Kidney (tissue), 14 donors: ENCODE data around the gene HTATIP2. TPM values are rescaled to one million over a fixed set of nuclear protein-coding genes. Genes with fewer than 3 reads are reported as not detected.

Source experiments
- DNase-seq, 5 donors: peaks; one replicate each; pipeline ENCODE4 v3.0.0-alpha.2; 2013 to 2020
- FAIRE-seq: peaks from 2 replicates; lab custom pipeline; 2012; peaks lifted over from hg19 to GRCh38; lab: Jason Lieb, UNC
- H3K27ac ChIP-seq, 2 donors: one replicate each; pipeline ENCODE4 v1.7.0; 2013; ENCODE audit warnings: low read depth in 2 of 2, low read length in 2 of 2, inconsistent platforms in 1 of 2
- H3K27me3 ChIP-seq: one replicate; pipeline ENCODE4 v1.7.1; 2013; ENCODE audit warnings: low read length, inconsistent platforms; ENCODE audit not compliant: control insufficient read depth, insufficient read depth
- H3K36me3 ChIP-seq, 3 donors: one replicate each; pipeline versions ENCODE4 v1.7.0 to v1.7.1; 2013; ENCODE audit warnings: low read length in 3 of 3, control low read depth in 1 of 3, inconsistent platforms in 1 of 3; ENCODE audit not compliant: insufficient read depth in 3 of 3, control insufficient read depth in 2 of 3
- H3K4me1 ChIP-seq, 3 donors: one replicate each; pipeline versions ENCODE4 v1.7.0 to v1.7.1; 2013; ENCODE audit warnings: low read length in 3 of 3, inconsistent platforms in 1 of 3, low read depth in 1 of 3; ENCODE audit not compliant: control insufficient read depth in 2 of 3, insufficient read depth in 2 of 3
- H3K4me3 ChIP-seq, 3 donors: one replicate each; pipeline versions ENCODE4 v1.7.0 to v1.8.1; 2013; ENCODE audit warnings: low read length in 3 of 3, control low read depth in 1 of 3, inconsistent platforms in 1 of 3
- H3K9ac ChIP-seq, 3 donors: one replicate each; pipeline versions ENCODE4 v1.7.0 to v1.7.1; 2013; ENCODE audit warnings: low read length in 3 of 3, control low read depth in 1 of 3, inconsistent platforms in 1 of 3
- H3K9me3 ChIP-seq, 3 donors: one replicate each; pipeline versions ENCODE4 v1.7.0 to v1.7.1; 2013; ENCODE audit warnings: low read length in 3 of 3, control low read depth in 1 of 3, inconsistent platforms in 1 of 3; ENCODE audit not compliant: control insufficient read depth in 2 of 3, insufficient read depth in 1 of 3
- intact Hi-C: fragments of 100-400 bp; cut with DNase I; formaldehyde crosslinking; loops from one replicate; pipeline ENCODE4 v1.11.1; 2022
- polyA plus RNA-seq: library from polyadenylated mRNA; stranded (reverse); fragments of 350-450 nt; fragmentation: Illumina TruSeq; extraction: RNeasy Lipid Tissue Mini Kit (QIAGEN cat#74804); gene quantifications from one replicate; pipeline ENCODE4 v1.2.3, GENCODE V29; 2014; ENCODE audit warnings: low read depth, low replicate concordance; ENCODE audit not compliant: insufficient read depth
- total RNA-seq: library from RNA; stranded (reverse); fragmentation: NEBNext Ultra II Directional; extraction: Animal tissue kit (Norgen Biotek cat#: 25700); gene quantifications from one replicate; pipeline ENCODE4 v1.2.1, GENCODE V29; 2021
- TF ChIP-seq, protein P1 (sequence below): IDR thresholded peaks from 3 replicates; pipeline ENCODE4 v1.5.1; 2012; ENCODE audit warnings: mild to moderate bottlenecking, moderate library complexity, borderline replicate concordance; ENCODE audit not compliant: insufficient read depth; ENCODE audit errors: extremely low read depth
- donor health status: control.
- donor health status: control.
- donor health status: control.
- donor health status: control.
- donor health status: control.
- donor health status: DM: yes; HTN: yes; CAD: no.
- donor health status: Normal renal cell carcinoma (clear cell type).

HTATIP2 gene
- total and polyA plus RNA-seq, 2 donors from 2014 or later = 37.5 to 57.8 TPM

DNA sequence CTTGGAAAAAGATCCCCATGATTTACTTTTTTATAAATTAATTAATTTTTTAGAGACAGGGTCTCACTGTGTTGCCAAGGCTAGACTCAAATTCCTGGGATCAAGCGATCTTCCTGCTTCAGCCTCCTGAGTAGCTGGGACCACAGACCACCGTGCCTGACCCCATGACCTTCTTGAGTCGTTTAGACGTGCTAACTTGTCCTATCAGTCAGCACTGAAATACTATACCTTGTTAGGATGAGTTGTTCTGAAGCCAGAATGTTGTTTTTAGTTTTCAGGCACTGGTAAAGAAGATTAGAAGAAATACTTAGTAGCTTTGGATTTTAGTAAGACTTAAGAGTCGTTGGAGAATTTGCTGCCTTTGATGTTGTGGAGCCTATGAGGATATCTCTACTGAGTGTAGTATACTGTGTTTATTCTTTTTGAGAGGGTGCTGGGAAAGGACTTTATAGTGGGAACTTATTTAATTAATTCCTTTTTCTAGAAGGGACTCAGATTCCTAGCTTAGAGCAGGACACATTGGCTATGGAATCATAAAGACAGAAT lies 8.6 kb downstream of the HTATIP2 start:
- H3K9ac ChIP-seq = no peak overlapping the region
- FAIRE-seq = no peak

DNA sequence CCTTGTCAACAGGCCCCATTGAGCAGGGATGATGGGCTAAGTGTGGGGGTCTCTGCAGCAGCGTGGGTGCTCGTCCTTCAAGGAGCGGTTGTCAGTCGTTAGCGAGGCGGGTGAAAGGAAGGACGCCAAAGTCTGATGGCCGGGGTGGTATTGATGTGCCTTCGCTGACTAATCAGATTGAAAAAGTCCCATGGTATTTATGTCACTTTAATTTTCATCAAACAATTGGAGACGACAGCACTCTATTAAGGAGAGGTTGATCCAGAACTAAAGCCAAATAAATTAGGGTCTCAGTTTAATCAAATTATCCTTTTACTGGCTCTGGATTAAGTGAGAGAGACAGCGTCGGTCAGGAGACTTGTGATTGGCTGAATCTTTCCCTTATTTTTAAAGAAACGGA lies 9.6 kb downstream of the HTATIP2 start:
- Histone ChIP-seq H3K9me3 (no peaks in the 10 kb centered on the region), H3K4me3 (no peak overlapping the region), H3K27me3 (no peaks in the 10 kb centered on the region), H3K27ac (no peak overlapping the region), H3K4me1 (no peaks in the 10 kb centered on the region), H3K9ac (no peak overlapping the region), H3K36me3 (peaks cover 0 to 3% (median 0%) of the 10 kb centered on the region in 3 donors)
- DNase-seq (no peak), FAIRE-seq (no peak)
- intact Hi-C loops = no loop called here
- TF ChIP-seq, protein P1, sequence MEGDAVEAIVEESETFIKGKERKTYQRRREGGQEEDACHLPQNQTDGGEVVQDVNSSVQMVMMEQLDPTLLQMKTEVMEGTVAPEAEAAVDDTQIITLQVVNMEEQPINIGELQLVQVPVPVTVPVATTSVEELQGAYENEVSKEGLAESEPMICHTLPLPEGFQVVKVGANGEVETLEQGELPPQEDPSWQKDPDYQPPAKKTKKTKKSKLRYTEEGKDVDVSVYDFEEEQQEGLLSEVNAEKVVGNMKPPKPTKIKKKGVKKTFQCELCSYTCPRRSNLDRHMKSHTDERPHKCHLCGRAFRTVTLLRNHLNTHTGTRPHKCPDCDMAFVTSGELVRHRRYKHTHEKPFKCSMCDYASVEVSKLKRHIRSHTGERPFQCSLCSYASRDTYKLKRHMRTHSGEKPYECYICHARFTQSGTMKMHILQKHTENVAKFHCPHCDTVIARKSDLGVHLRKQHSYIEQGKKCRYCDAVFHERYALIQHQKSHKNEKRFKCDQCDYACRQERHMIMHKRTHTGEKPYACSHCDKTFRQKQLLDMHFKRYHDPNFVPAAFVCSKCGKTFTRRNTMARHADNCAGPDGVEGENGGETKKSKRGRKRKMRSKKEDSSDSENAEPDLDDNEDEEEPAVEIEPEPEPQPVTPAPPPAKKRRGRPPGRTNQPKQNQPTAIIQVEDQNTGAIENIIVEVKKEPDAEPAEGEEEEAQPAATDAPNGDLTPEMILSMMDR = no peak

More for the DNA sequence above, 8.6 kb downstream of the HTATIP2 start:
- H3K27me3 ChIP-seq = no peaks in the 10 kb centered on the region
- H3K36me3 ChIP-seq = peaks cover 0 to 2% (median 0%) of the 10 kb centered on the region in 3 donors
- TF ChIP-seq, protein P1 = no peak
- intact Hi-C loops = no loop called here
- DNase-seq = no peak
- no peak overlapping the region for H3K4me3 ChIP-seq
- H3K4me1 ChIP-seq = peaks cover 0 to 2% (median 0%) of the 10 kb centered on the region in 3 donors
- no peak overlapping the region for H3K27ac ChIP-seq
- H3K9me3 ChIP-seq = no peaks in the 10 kb centered on the region

DNA sequence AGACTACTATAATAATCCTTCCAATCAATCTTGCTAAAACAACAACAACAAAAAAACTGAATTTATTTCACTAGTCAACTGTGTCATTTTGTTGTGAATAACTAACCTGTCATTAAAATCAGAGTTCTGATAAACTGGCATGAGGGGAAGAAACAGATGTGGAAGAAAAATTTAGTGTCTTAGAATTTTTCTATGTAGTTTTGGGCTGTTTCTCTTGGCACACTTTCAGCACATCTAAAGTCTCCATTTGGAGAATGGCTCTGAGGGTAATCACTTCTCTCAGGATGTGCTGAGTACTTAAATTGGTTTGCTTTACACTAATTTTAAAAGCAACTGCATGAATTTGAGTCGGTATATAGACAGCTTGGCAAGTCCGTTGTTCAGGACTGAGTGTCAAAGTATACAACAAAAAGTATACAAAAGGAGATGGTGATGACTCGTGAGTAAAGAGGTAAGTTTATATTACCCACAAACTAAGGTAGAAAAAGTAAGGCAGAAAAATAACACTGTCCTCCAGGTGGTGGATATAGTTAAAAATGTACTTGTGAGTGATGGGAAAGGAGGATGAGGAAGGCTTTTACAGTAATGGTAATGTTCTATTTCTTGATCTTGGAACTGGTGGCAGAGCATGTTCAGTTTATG lies 10.2 kb downstream of the HTATIP2 start:
- FAIRE-seq = no peak
- no peak overlapping the region for H3K9ac ChIP-seq
- DNase-seq = no peak
- peaks cover 0 to 5% (median 0%) of the 10 kb centered on the region in 3 donors for H3K36me3 ChIP-seq
- no peak overlapping the region for H3K4me3 ChIP-seq
- no peak overlapping the region for H3K27ac ChIP-seq
- H3K27me3 ChIP-seq = no peaks in the 10 kb centered on the region
- TF ChIP-seq, protein P1 = no peak
- no peaks in the 10 kb centered on the region for H3K9me3 ChIP-seq
- no peaks in the 10 kb centered on the region for H3K4me1 ChIP-seq
- intact Hi-C loops = no loop called here
